Fibroblast of skin of back (primary cell): Measurements from ENCODE around the gene AGER.
"Not testable (repeated sequence)": the region's sequence is repeated elsewhere in the genome, so short reads cannot be mapped to it uniquely, and the experiment has no call there.

Experiments
- DNase-seq: peaks from one replicate; pipeline ENCODE4 v3.0.0-alpha.2; 2013

AGER gene

DNA sequence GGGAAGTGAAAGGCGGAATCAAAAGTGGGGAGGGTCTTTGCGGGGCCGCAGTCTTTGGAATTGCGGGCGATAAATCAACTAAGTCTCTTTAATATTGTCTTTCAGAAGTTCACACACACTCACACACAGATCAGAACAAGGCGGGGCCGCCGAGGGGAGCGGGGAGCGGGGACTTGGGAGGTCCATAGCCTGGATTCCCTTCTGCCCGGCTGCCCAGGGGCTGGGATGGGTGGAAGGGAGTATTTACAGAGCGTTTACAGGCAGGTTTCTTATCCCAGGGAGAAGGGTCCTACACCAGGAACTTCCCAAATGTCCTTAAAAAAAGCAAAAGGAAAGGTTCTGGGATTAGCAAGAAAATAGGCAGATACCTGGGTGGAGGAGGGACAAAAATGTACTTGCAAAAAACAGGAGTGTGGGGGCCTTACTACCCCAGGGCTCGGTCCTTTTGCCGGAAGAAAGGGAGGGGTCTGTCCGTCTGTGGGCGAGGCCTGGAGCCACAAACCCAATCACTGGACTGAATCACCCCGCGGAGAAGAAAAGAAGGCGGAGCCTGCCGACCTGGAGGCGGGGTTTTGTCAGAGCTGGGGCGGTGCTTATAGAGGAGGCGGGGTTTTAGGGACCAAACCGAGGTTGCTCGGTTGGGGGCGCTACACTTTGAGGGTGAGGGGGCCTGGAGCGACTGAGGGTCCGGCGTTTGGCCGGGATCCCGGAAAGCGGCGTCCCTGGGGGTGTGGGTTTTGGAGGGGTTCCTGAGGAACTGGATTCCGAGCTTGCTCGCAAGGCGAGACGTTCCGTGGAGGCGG is 35.6 kb downstream of the AGER start:
- DNase-seq: no peak

- no peak for DNase-seq
These were observed 36.5 kb downstream of the AGER start for GRCh38 chr6:32147401-32148132.

- DNase-seq: no peak
These were observed 37.4 kb downstream of the AGER start for GRCh38 chr6:32146687-32147086.

DNA sequence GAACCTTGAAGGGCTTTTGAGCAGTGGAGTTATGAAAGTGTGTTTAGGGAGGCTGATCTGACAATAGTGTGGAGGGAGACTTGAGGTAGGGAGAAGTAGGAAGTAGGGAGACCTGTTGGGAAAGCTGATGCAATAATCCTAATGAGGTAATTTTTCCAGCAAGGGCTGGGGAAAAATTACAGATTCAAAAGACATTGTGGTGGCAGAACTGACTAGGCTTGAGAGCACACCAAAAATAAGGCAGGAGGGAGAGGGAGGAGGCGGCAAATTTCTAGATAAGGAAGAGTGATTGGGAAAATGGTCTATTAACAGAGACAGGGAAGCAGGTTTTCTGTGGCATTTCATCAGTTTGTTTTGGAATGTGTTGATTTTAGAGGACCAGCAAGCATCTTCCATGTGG is 37.8 kb downstream of the AGER start:
- no peak for DNase-seq

- DNase-seq: not testable (repeated sequence)
These were observed 39.8 kb downstream of the AGER start for GRCh38 chr6:32144238-32144637.

GRCh38 chr6:32140420-32141046 is 43.5 kb downstream of the AGER start:
- DNase-seq: no peak

- DNase-seq: no peak
These were observed 44.5 kb downstream of the AGER start for GRCh38 chr6:32139590-32139989.

DNA sequence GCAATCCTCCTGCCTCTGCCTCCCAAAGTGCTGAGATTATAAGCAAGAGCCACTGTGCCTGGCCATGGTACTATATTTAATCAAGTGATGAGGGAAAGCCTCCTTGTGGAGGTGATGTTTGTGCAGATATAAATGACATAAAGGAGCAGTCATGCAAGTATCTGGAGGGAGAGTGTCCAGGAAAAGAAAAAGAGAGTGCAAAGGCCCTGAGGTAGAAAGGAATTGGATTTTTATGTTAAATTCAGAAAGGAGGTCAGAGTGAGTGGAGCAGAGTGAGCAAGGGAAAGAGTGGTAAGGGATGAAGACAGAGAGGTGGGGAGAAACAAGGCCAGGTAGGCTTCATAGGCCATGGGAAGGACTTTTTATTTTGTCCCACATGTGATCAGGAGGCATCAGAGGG is 46.6 kb downstream of the AGER start:
- DNase-seq: no peak

DNA sequence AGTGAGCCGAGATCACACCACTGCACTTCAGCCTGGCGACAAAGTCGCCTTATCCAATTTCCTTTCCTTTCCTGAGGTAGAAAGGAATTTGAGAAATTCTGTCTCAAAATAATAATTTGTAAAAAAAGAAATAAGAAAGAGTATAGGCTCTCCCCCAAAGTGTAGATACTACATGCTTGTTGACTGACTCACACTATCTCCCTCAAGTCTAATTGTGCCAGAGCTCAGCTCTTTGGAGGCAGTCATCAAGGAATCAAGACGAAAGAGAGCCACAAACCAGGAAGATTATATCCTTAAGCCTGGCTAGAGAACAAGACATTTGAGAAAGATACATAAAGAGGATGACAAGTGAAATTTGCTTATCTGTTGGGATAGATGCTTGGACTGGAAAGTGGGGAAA is 50.3 kb downstream of the AGER start:
- DNase-seq: peak; percentile 84

- DNase-seq: no peak
These were observed 51.9 kb downstream of the AGER start for GRCh38 chr6:32132110-32132509.

GRCh38 chr6:32131439-32131948 is 52.6 kb downstream of the AGER start:
- DNase-seq: no peak
